RCC 7860 (cell line): Measurements from ENCODE around the gene HNRNPAB.
"Not testable (repeated sequence)": the region's sequence is repeated elsewhere in the genome, so short reads cannot be mapped to it uniquely, and the experiment has no call there.

ENCODE experiments used
- DNase-seq: peaks from one replicate; pipeline ENCODE4 v3.0.0-alpha.2; 2015; ENCODE audit warnings: low spot score
- FAIRE-seq: peaks from 2 replicates; lab custom pipeline; 2012; peaks lifted over from hg19 to GRCh38; lab: Jason Lieb, UNC

The HNRNPAB gene

GRCh38 chr5:178229111-178229510, 24.8 kb downstream of the HNRNPAB start:
- not testable (repeated sequence) for DNase-seq, FAIRE-seq

GRCh38 chr5:178229861-178230260, 25.5 kb downstream of the HNRNPAB start:
- DNase-seq, result no peak
- FAIRE-seq, result no peak

GRCh38 chr5:178230879-178231538, 26.7 kb downstream of the HNRNPAB start:
- no peak for FAIRE-seq
- no peak for DNase-seq

GRCh38 chr5:178231539-178232123, 27.3 kb downstream of the HNRNPAB start:
- no peak for FAIRE-seq
- no peak for DNase-seq

- DNase-seq, result peak; percentile 19
- FAIRE-seq, result no peak
These were observed 28.0 kb downstream of the HNRNPAB start, which contains the start of gene PHYKPL for GRCh38 chr5:178232124-178232919. TSS of gene PHYKPL (minus strand) at chr5:178232802. CDS start at chr5:178232550, 252 bp downstream.

GRCh38 chr5:178232920-178233429, 28.6 kb downstream of the HNRNPAB start:
- FAIRE-seq (no peak), DNase-seq (no peak)

GRCh38 chr5:178234121-178234749, 29.9 kb downstream of the HNRNPAB start:
- no peak for FAIRE-seq

GRCh38 chr5:178234750-178235587, 30.6 kb downstream of the HNRNPAB start:
- FAIRE-seq, result no peak

More at GRCh38 chr5:178234121-178234749, 29.9 kb downstream of the HNRNPAB start:
- no peak for DNase-seq

GRCh38 chr5:178235588-178235974, 31.2 kb downstream of the HNRNPAB start:
- FAIRE-seq, result no peak
- no peak for DNase-seq

More at GRCh38 chr5:178234750-178235587, 30.6 kb downstream of the HNRNPAB start:
- DNase-seq, result peak; percentile 33

GRCh38 chr5:178236126-178236525, 31.8 kb downstream of the HNRNPAB start:
- FAIRE-seq (no peak), DNase-seq (no peak)

- FAIRE-seq (no peak), DNase-seq (peak; percentile 31)
These were observed 32.3 kb downstream of the HNRNPAB start for GRCh38 chr5:178236679-178237078.

- DNase-seq (no peak), FAIRE-seq (no peak)
These were observed 33.3 kb downstream of the HNRNPAB start for GRCh38 chr5:178237431-178238312.

GRCh38 chr5:178238313-178238635, 33.9 kb downstream of the HNRNPAB start:
- no peak for FAIRE-seq
- DNase-seq, result no peak

GRCh38 chr5:178238711-178239592, 34.6 kb downstream of the HNRNPAB start:
- FAIRE-seq, result no peak
- DNase-seq, result no peak

- not testable (repeated sequence) for FAIRE-seq, DNase-seq
These were observed 35.4 kb downstream of the HNRNPAB start for GRCh38 chr5:178239626-178240301.

GRCh38 chr5:178240341-178240741, 36.0 kb downstream of the HNRNPAB start:
- FAIRE-seq (no peak), DNase-seq (no peak)

- FAIRE-seq (no peak), DNase-seq (no peak)
These were observed 36.4 kb downstream of the HNRNPAB start for GRCh38 chr5:178240766-178241165.

GRCh38 chr5:178241231-178241663, 36.9 kb downstream of the HNRNPAB start:
- no peak for DNase-seq
- no peak for FAIRE-seq
